Liver (tissue), 3 donors: ENCODE data around the gene CARS1.

Experiments used
- CTCF ChIP-seq: fragments of 150-350 bp; IDR thresholded peaks from 2 replicates; pipeline ENCODE4 v1.5.1; 2017; ENCODE audit warnings: improper control_type of control experiment, low read depth, low read length; ENCODE audit not compliant: missing input control
- GABPA ChIP-seq, 2 donors: IDR thresholded peaks in 1 of 2; conservative IDR thresholded peaks in 1 of 2; 2 replicates each; pipeline ENCODE4 v1.6.1; 2016; ENCODE audit warnings: antibody characterized with exemption in 2 of 2, mild to moderate bottlenecking in 1 of 2, moderate library complexity in 1 of 2
- JUND ChIP-seq, 2 donors: IDR thresholded peaks; 2 replicates each; pipeline ENCODE4 v1.6.1; 2016; ENCODE audit warnings: antibody characterized with exemption in 2 of 2
- RAD21 ChIP-seq, 2 donors: IDR thresholded peaks; 2 replicates each; pipeline ENCODE4 v1.6.1; 2016; ENCODE audit warnings: antibody characterized with exemption in 2 of 2, mild to moderate bottlenecking in 2 of 2
- SP1 ChIP-seq: IDR thresholded peaks from 2 replicates; pipeline ENCODE4 v1.6.1; 2018; ENCODE audit warnings: antibody characterized with exemption, mild to moderate bottlenecking
- YY1 ChIP-seq: IDR thresholded peaks from 2 replicates; pipeline ENCODE4 v1.6.1; 2016; ENCODE audit warnings: antibody characterized with exemption, mild to moderate bottlenecking
- donor health status: healthy.
- donor health status: healthy.

- TF ChIP-seq YY1 (no peak), CTCF (no peak), SP1 (no peak), JUND (IDR thresholded peaks at IDR 0.05) (no peak), RAD21 (IDR thresholded peaks at IDR 0.05) (no peak), GABPA (IDR thresholded peaks at IDR 0.05 in 1 of 2, conservative IDR thresholded peaks at IDR 0.05 in 1 of 2) (no peak)
These were observed 10.6 kb downstream of the CARS1 start for GRCh38 chr11:3046641-3047040.
